DOHH2 (cell line): Measurements from ENCODE around the gene AFAP1L1.

Experiments
- H3F3A ChIP-seq: fragments of 200-600 bp; sonication (generic), shearing (Covaris generic); 2 replicates; pipeline ENCODE4 v1.6.0; 2016; ENCODE audit warnings: antibody characterized with exemption, mild to moderate bottlenecking; ENCODE audit not compliant: control insufficient read depth, insufficient read depth
- H3K27ac ChIP-seq: fragments of 200-600 bp; sonication (generic); 2 replicates; pipeline ENCODE4 v1.5.1; 2014; ENCODE audit warnings: low read depth, mild to moderate bottlenecking, low read length, moderate library complexity
- H3K27me3 ChIP-seq: fragments of 200-600 bp; sonication (generic); 2 replicates; pipeline ENCODE4 v1.6.1; 2014; ENCODE audit warnings: mild to moderate bottlenecking, low read length, mixed read lengths; ENCODE audit not compliant: control insufficient read depth
- H3K36me3 ChIP-seq: fragments of 200-600 bp; sonication (generic); 2 replicates; pipeline ENCODE4 v1.6.1; 2014; ENCODE audit warnings: mild to moderate bottlenecking, low read length, moderate library complexity, mixed read lengths; ENCODE audit not compliant: control insufficient read depth
- H3K4me1 ChIP-seq: fragments of 200-600 bp; sonication (generic); 2 replicates; pipeline ENCODE4 v1.6.1; 2014; ENCODE audit warnings: mild to moderate bottlenecking, low read length, mixed read lengths; ENCODE audit not compliant: control insufficient read depth
- H3K4me2 ChIP-seq: fragments of 200-600 bp; sonication (generic); 2 replicates; pipeline ENCODE4 v1.6.0; 2014; ENCODE audit warnings: mild to moderate bottlenecking, low read length, moderate library complexity
- H3K4me3 ChIP-seq: fragments of 200-600 bp; sonication (generic); 2 replicates; pipeline ENCODE4 v1.5.1; 2014; ENCODE audit warnings: mild to moderate bottlenecking, low read length, mixed read lengths
- H3K79me2 ChIP-seq: fragments of 200-600 bp; sonication (generic); 2 replicates; pipeline ENCODE4 v1.6.1; 2014; ENCODE audit warnings: mild to moderate bottlenecking, low read length, mixed read lengths; ENCODE audit not compliant: control insufficient read depth
- H3K9me2 ChIP-seq: fragments of 200-600 bp; sonication (generic); replicated peaks from 2 replicates; pipeline ENCODE4 v1.6.1; 2014; ENCODE audit warnings: mild to moderate bottlenecking, low read length, mixed read lengths; ENCODE audit not compliant: control insufficient read depth
- H3K9me3 ChIP-seq: fragments of 200-600 bp; sonication (generic); 2 replicates; pipeline ENCODE4 v1.6.1; 2014; ENCODE audit warnings: antibody characterized with exemption, low read length, mixed read lengths; ENCODE audit not compliant: control insufficient read depth, insufficient read depth
- H4K20me1 ChIP-seq: fragments of 200-600 bp; sonication (generic); 2 replicates; pipeline ENCODE4 v1.6.0; 2014; ENCODE audit warnings: low read depth, mild to moderate bottlenecking, antibody characterized with exemption, low read length, moderate library complexity; ENCODE audit not compliant: control insufficient read depth, insufficient read depth
- EZH2phosphoT487 ChIP-seq: fragments of 200-600 bp; sonication (generic); IDR thresholded peaks from 2 replicates; pipeline ENCODE4 v1.6.1; 2017; ENCODE audit warnings: borderline replicate concordance, mild to moderate bottlenecking, antibody characterized with exemption, low read length, moderate library complexity, mixed read lengths
- TF ChIP-seq, protein P1 (sequence below): fragments of 200-600 bp; sonication (generic); IDR thresholded peaks from one replicate; pipeline ENCODE4 v1.5.1; 2014; ENCODE audit warnings: antibody characterized with exemption, mild to moderate bottlenecking, low read depth, low read length; ENCODE audit not compliant: poor library complexity, severe bottlenecking

The AFAP1L1 gene

GRCh38 chr5:149299451-149300054, 27.9 kb downstream of the AFAP1L1 start:
- Histone ChIP-seq H3K27ac (no peak overlapping the region), H3K4me3 (no peak overlapping the region), H3K27me3 (peaks cover 6% of the 10 kb centered on the region; the same call in 1 of the 2 replicates), H3K79me2 (no peaks in the 10 kb centered on the region), H3K9me2 (no peaks in the 10 kb centered on the region), H3F3A (no peaks in the 10 kb centered on the region), H3K9me3 (no peaks in the 10 kb centered on the region), H3K4me1 (peaks cover 26% of the 10 kb centered on the region), H4K20me1 (no peaks in the 10 kb centered on the region), H3K36me3 (no peaks in the 10 kb centered on the region), H3K4me2 (no peak overlapping the region)
- no peak for TF ChIP-seq EZH2phosphoT487
- TF ChIP-seq, protein P1, sequence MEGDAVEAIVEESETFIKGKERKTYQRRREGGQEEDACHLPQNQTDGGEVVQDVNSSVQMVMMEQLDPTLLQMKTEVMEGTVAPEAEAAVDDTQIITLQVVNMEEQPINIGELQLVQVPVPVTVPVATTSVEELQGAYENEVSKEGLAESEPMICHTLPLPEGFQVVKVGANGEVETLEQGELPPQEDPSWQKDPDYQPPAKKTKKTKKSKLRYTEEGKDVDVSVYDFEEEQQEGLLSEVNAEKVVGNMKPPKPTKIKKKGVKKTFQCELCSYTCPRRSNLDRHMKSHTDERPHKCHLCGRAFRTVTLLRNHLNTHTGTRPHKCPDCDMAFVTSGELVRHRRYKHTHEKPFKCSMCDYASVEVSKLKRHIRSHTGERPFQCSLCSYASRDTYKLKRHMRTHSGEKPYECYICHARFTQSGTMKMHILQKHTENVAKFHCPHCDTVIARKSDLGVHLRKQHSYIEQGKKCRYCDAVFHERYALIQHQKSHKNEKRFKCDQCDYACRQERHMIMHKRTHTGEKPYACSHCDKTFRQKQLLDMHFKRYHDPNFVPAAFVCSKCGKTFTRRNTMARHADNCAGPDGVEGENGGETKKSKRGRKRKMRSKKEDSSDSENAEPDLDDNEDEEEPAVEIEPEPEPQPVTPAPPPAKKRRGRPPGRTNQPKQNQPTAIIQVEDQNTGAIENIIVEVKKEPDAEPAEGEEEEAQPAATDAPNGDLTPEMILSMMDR, result no peak

- Histone ChIP-seq H3F3A (no peaks in the 10 kb centered on the region), H4K20me1 (no peaks in the 10 kb centered on the region), H3K4me2 (no peak overlapping the region), H3K4me3 (no peak overlapping the region), H3K36me3 (no peaks in the 10 kb centered on the region), H3K27me3 (peaks cover 11% of the 10 kb centered on the region; the same call in 1 of the 2 replicates), H3K9me2 (no peaks in the 10 kb centered on the region), H3K4me1 (peaks cover 17% of the 10 kb centered on the region), H3K27ac (no peak overlapping the region), H3K9me3 (no peaks in the 10 kb centered on the region), H3K79me2 (no peaks in the 10 kb centered on the region)
- TF ChIP-seq, protein P1, result no peak
- no peak for TF ChIP-seq EZH2phosphoT487
Measured at GRCh38 chr5:149300441-149300840, 28.8 kb downstream of the AFAP1L1 start.

GRCh38 chr5:149301049-149301743, 29.5 kb downstream of the AFAP1L1 start:
- Histone ChIP-seq H3K4me1 (peaks cover 10% of the 10 kb centered on the region), H3K4me2 (no peak overlapping the region), H3K79me2 (no peaks in the 10 kb centered on the region), H4K20me1 (no peaks in the 10 kb centered on the region), H3K36me3 (no peaks in the 10 kb centered on the region), H3K27me3 (peaks cover 11% of the 10 kb centered on the region; the same call in 1 of the 2 replicates), H3K4me3 (no peak overlapping the region), H3K9me3 (no peaks in the 10 kb centered on the region), H3F3A (no peaks in the 10 kb centered on the region), H3K9me2 (no peaks in the 10 kb centered on the region), H3K27ac (no peak overlapping the region)
- TF ChIP-seq EZH2phosphoT487, result no peak
- TF ChIP-seq, protein P1, result no peak
